GM19452 (cell line): ENCODE measurements around the gene NMU.
A peak's percentile ranks its signal among the peaks of the same experiment; 100 is the strongest.
"Not testable (repeated sequence)": the region's sequence is repeated elsewhere in the genome, so short reads cannot be mapped to it uniquely, and the experiment has no call there.

ENCODE experiments used
- ATAC-seq: cut with Tn5 transposase; IDR thresholded peaks from one replicate; pipeline ENCODE4 v1.9.1; 2021; ENCODE audit not compliant: unreplicated experiment

NMU gene

GRCh38 chr4:55635741-55636655 is at the start of gene NMU:
TSS of gene NMU (minus strand) at chr4:55636298. CDS start at chr4:55636192, 106 bp downstream.
- peak; percentile 68 for ATAC-seq

GRCh38 chr4:55684276-55684675 is 48.2 kb upstream of the NMU start:
- no peak for ATAC-seq

GRCh38 chr4:55682797-55683196 is 46.7 kb upstream of the NMU start:
- ATAC-seq: not testable (repeated sequence)

- ATAC-seq: no peak
These were observed 46.2 kb upstream of the NMU start for GRCh38 chr4:55682295-55682694.

GRCh38 chr4:55681430-55681829 is 45.3 kb upstream of the NMU start:
- ATAC-seq: no peak

GRCh38 chr4:55675196-55675793 is 39.2 kb upstream of the NMU start:
- ATAC-seq: no peak

GRCh38 chr4:55673424-55673823 is 37.3 kb upstream of the NMU start:
- no peak for ATAC-seq

GRCh38 chr4:55671667-55672066 is 35.6 kb upstream of the NMU start:
- ATAC-seq: no peak

GRCh38 chr4:55670695-55671094 is 34.6 kb upstream of the NMU start:
- ATAC-seq: no peak

- no peak for ATAC-seq
These were observed 32.4 kb upstream of the NMU start for GRCh38 chr4:55668449-55668848.

- ATAC-seq: no peak
These were observed 30.4 kb upstream of the NMU start for GRCh38 chr4:55666535-55666934.

GRCh38 chr4:55663145-55663544 is 27.0 kb upstream of the NMU start:
- no peak for ATAC-seq

GRCh38 chr4:55661398-55662056 is 25.4 kb upstream of the NMU start:
- ATAC-seq: no peak

- ATAC-seq: no peak
These were observed 22.6 kb upstream of the NMU start for GRCh38 chr4:55658657-55659056.

- ATAC-seq: no peak
These were observed 18.0 kb upstream of the NMU start for GRCh38 chr4:55654131-55654530.

GRCh38 chr4:55650483-55650882 is 14.4 kb upstream of the NMU start:
- ATAC-seq: no peak

- ATAC-seq: no peak
These were observed 1.2 kb upstream of the NMU start for GRCh38 chr4:55637272-55637820.

GRCh38 chr4:55636656-55636999 is 530 bp upstream of the NMU start:
- no peak for ATAC-seq

GRCh38 chr4:55635282-55635681 is 816 bp downstream of the NMU start:
- no peak for ATAC-seq

- no peak for ATAC-seq
These were observed 1.5 kb downstream of the NMU start for GRCh38 chr4:55634417-55635128.

- ATAC-seq: no peak
These were observed 2.2 kb downstream of the NMU start for GRCh38 chr4:55633903-55634302.
